H1 (cell line): ENCODE data around the gene C6orf163. TPM values are rescaled to one million over a fixed set of nuclear protein-coding genes. Genes with fewer than 3 reads are reported as not detected.

Experiments used
- CTCF ChIA-PET: fragments of 300-600 bp; sonication (Branson Sonifier 250); formaldehyde crosslinking; loops from one replicate; lab custom pipeline; 2021; ENCODE audit not compliant: partially characterized antibody; lab: Charles Lee
- POLR2A ChIA-PET: fragments of 300-600 bp; sonication (Branson Sonifier 250); formaldehyde crosslinking; loops from one replicate; lab custom pipeline; 2021; ENCODE audit warnings: inconsistent platforms; ENCODE audit not compliant: partially characterized antibody; lab: Charles Lee
- DNase-seq, 2 experiments: peaks; one replicate each; pipeline versions ENCODE4 v3.0.0 to v3.0.0-alpha.2; 2010 to 2022; ENCODE audit warnings: low spot score in 2 of 2, low read depth in 1 of 2, mixed read lengths in 1 of 2
- FAIRE-seq: peaks from 2 replicates; lab custom pipeline; 2011; peaks lifted over from hg19 to GRCh38; lab: Jason Lieb, UNC
- H2AFZ ChIP-seq: 2 replicates; pipeline ENCODE4 v1.8.1; 2012; ENCODE audit warnings: low read length, inconsistent platforms
- H2AK5ac ChIP-seq: 2 replicates; pipeline ENCODE4 v1.6.1; 2013; ENCODE audit warnings: low read depth, low read length
- H2BK120ac ChIP-seq: replicated peaks from 2 replicates; pipeline ENCODE3; 2013; ENCODE audit warnings: low read depth, low read length, inconsistent platforms
- H2BK12ac ChIP-seq: 2 replicates; pipeline ENCODE4 v1.6.1; 2013; ENCODE audit warnings: low read depth, low read length
- H2BK15ac ChIP-seq: 2 replicates; pipeline ENCODE4 v1.6.1; 2013; ENCODE audit warnings: low read length
- H2BK20ac ChIP-seq: 2 replicates; pipeline ENCODE4 v1.6.1; 2013; ENCODE audit warnings: low read length
- H2BK5ac ChIP-seq: 2 replicates; pipeline ENCODE4 v1.6.1; 2013; ENCODE audit warnings: low read depth, low read length
- H3K14ac ChIP-seq: 2 replicates; pipeline ENCODE4 v1.6.1; 2013; ENCODE audit warnings: inconsistent platforms; ENCODE audit not compliant: insufficient read length
- H3K18ac ChIP-seq: 2 replicates; pipeline ENCODE4 v1.6.1; 2013; ENCODE audit warnings: low read length; ENCODE audit errors: extremely low read depth
- H3K23ac ChIP-seq: 2 replicates; pipeline ENCODE4 v1.6.1; 2013; ENCODE audit warnings: inconsistent platforms; ENCODE audit not compliant: insufficient read length
- H3K23me2 ChIP-seq: 2 replicates; pipeline ENCODE4 v1.6.1; 2013; ENCODE audit warnings: low read depth, low read length
- H3K27ac ChIP-seq: 2 replicates; pipeline ENCODE4 v1.6.1; 2011; ENCODE audit warnings: low read depth, low read length, inconsistent platforms
- H3K27me3 ChIP-seq, 4 experiments: replicated peaks in 1 of 4; 1 replicate in 1 of 4; 2 replicates in 3 of 4; pipeline versions ENCODE4 v1.6.1 to v1.8.1; 2011 to 2013; ENCODE audit warnings: low read length in 3 of 4, mild to moderate bottlenecking in 3 of 4, inconsistent platforms in 2 of 4, mixed read lengths in 2 of 4, moderate library complexity in 1 of 4; ENCODE audit not compliant: control insufficient read depth in 3 of 4, insufficient read depth in 3 of 4; ENCODE audit errors: extremely low read depth in 1 of 4
- H3K36me3 ChIP-seq, 4 experiments: 2 replicates each; pipeline versions ENCODE4 v1.6.1 to v1.8.1; 2011 to 2013; ENCODE audit warnings: mild to moderate bottlenecking in 4 of 4, low read length in 3 of 4, moderate library complexity in 2 of 4, control low read depth in 1 of 4, inconsistent platforms in 1 of 4; ENCODE audit not compliant: insufficient read depth in 4 of 4, control insufficient read depth in 2 of 4
- H3K4ac ChIP-seq: replicated peaks from 2 replicates; pipeline ENCODE3; 2013; ENCODE audit warnings: low read length, low read depth, mixed read lengths, inconsistent platforms; ENCODE audit not compliant: insufficient read length
- H3K4me1 ChIP-seq, 4 experiments: replicated peaks in 1 of 4; 1 replicate in 1 of 4; 2 replicates in 3 of 4; pipeline versions ENCODE4 v1.6.1 to v1.8.1; 2011 to 2013; ENCODE audit warnings: low read length in 3 of 4, inconsistent platforms in 2 of 4, mixed read lengths in 1 of 4; ENCODE audit not compliant: insufficient read depth in 4 of 4, control insufficient read depth in 3 of 4
- H3K4me2 ChIP-seq, 2 experiments: 2 replicates each; pipeline versions ENCODE4 v1.6.1 to v1.8.1; 2011 to 2013; ENCODE audit warnings: low read depth in 2 of 2, low read length in 2 of 2, control low read depth in 1 of 2, inconsistent platforms in 1 of 2, mild to moderate bottlenecking in 1 of 2; ENCODE audit not compliant: insufficient read depth in 1 of 2
- H3K4me3 ChIP-seq, 4 experiments: fragments of 200-600, 300-600 bp in 1 of 4; sonication (generic), shearing (Covaris generic), sonication (Bioruptor Twin) in 1 of 4; 2 replicates each; pipeline versions ENCODE4 v1.5.1 to v1.8.1; 2011 to 2016; ENCODE audit warnings: low read length in 4 of 4, low read depth in 3 of 4, control low read depth in 2 of 4, inconsistent platforms in 2 of 4, mild to moderate bottlenecking in 2 of 4, mixed read lengths in 1 of 4, moderate library complexity in 1 of 4; ENCODE audit not compliant: insufficient read depth in 2 of 4; ENCODE audit errors: extremely low read depth in 1 of 4
- H3K56ac ChIP-seq: replicated peaks from 2 replicates; pipeline ENCODE3; 2013; ENCODE audit warnings: low read depth, mild to moderate bottlenecking, mixed read lengths, low read length, inconsistent platforms; ENCODE audit not compliant: insufficient read length
- H3K79me1 ChIP-seq: 2 replicates; pipeline ENCODE4 v1.6.1; 2013; ENCODE audit warnings: low read depth, low read length, control low read depth
- H3K79me2 ChIP-seq, 2 experiments: 2 replicates each; pipeline versions ENCODE4 v1.6.1 to v1.8.1; 2012 to 2013; ENCODE audit warnings: low read length in 2 of 2, mild to moderate bottlenecking in 2 of 2, inconsistent platforms in 1 of 2; ENCODE audit not compliant: insufficient read depth in 2 of 2, control insufficient read depth in 1 of 2
- H3K9ac ChIP-seq, 4 experiments: replicated peaks in 1 of 4; 1 replicate in 1 of 4; 2 replicates in 3 of 4; pipeline versions ENCODE4 v1.6.1 to v1.8.1; 2011 to 2013; ENCODE audit warnings: low read depth in 3 of 4, low read length in 3 of 4, control low read depth in 2 of 4, mild to moderate bottlenecking in 2 of 4, moderate library complexity in 2 of 4, inconsistent platforms in 1 of 4; ENCODE audit errors: extremely low read depth in 1 of 4
- H3K9me3 ChIP-seq, 2 experiments: 2 replicates each; pipeline versions ENCODE4 v1.6.1 to v1.8.1; 2012 to 2013; ENCODE audit warnings: mild to moderate bottlenecking in 2 of 2, moderate library complexity in 2 of 2, control low read depth in 1 of 2, inconsistent platforms in 1 of 2, low read depth in 1 of 2, low read length in 1 of 2, mixed read lengths in 1 of 2; ENCODE audit not compliant: insufficient read depth in 2 of 2
- H4K20me1 ChIP-seq, 2 experiments: replicated peaks in 1 of 2; 2 replicates each; pipeline versions ENCODE3 to v1.8.1; 2011 to 2013; ENCODE audit warnings: inconsistent platforms in 2 of 2, low read length in 2 of 2, mild to moderate bottlenecking in 1 of 2; ENCODE audit not compliant: insufficient read depth in 2 of 2, control insufficient read depth in 1 of 2
- H4K5ac ChIP-seq: 2 replicates; pipeline ENCODE4 v1.6.1; 2013; ENCODE audit warnings: low read length, low read depth, mixed read lengths, inconsistent platforms; ENCODE audit not compliant: insufficient read length
- H4K8ac ChIP-seq: 2 replicates; pipeline ENCODE4 v1.8.0; 2013; ENCODE audit warnings: mild to moderate bottlenecking, moderate library complexity, low read length, inconsistent platforms; ENCODE audit not compliant: insufficient read depth; ENCODE audit errors: extremely low read depth
- H4K91ac ChIP-seq: replicated peaks from 2 replicates; pipeline ENCODE3; 2013; ENCODE audit warnings: low read length, mixed read lengths, inconsistent platforms; ENCODE audit not compliant: insufficient read length
- EGR1 ChIP-seq: IDR thresholded peaks from 2 replicates; pipeline ENCODE4 v1.6.1; 2011; ENCODE audit warnings: low read depth, low read length, borderline replicate concordance
- EP300 ChIP-seq, 2 experiments: IDR thresholded peaks; 1 replicate in 1 of 2; 2 replicates in 1 of 2; pipeline ENCODE4 v1.6.1; 2011 to 2012; ENCODE audit warnings: low read depth in 2 of 2, low read length in 2 of 2, mild to moderate bottlenecking in 2 of 2, borderline replicate concordance in 1 of 2, inconsistent platforms in 1 of 2, moderate library complexity in 1 of 2
- HDAC2 ChIP-seq, 2 experiments: fragments of 300-600 bp in 1 of 2; sonication (generic) in 1 of 2; IDR thresholded peaks; 2 replicates each; pipeline ENCODE4 v1.6.1; 2011 to 2012; ENCODE audit warnings: low read depth in 2 of 2, low read length in 2 of 2, mild to moderate bottlenecking in 2 of 2, moderate library complexity in 2 of 2, borderline replicate concordance in 1 of 2, inconsistent platforms in 1 of 2
- KDM1A ChIP-seq: fragments of 200-600, 300-600 bp; sonication (generic); IDR thresholded peaks from 2 replicates; pipeline ENCODE4 v1.7.1; 2016; ENCODE audit warnings: mild to moderate bottlenecking, low read length, borderline replicate concordance
- KDM4A ChIP-seq: IDR thresholded peaks from one replicate; pipeline ENCODE4 v1.7.1; 2012; ENCODE audit warnings: low read depth, mild to moderate bottlenecking, moderate library complexity, low read length, inconsistent platforms; ENCODE audit not compliant: severe bottlenecking
- MAFK ChIP-seq: IDR thresholded peaks from 2 replicates; pipeline ENCODE4 v1.6.1; 2012; ENCODE audit warnings: low read depth, mild to moderate bottlenecking, improper control_type of control experiment, low read length
- RAD21 ChIP-seq, 2 experiments: IDR thresholded peaks in 1 of 2; conservative IDR thresholded peaks in 1 of 2; 2 replicates each; pipeline ENCODE4 v1.6.1; 2011; ENCODE audit warnings: low read depth in 2 of 2, low read length in 2 of 2, improper control_type of control experiment in 1 of 2, inconsistent platforms in 1 of 2, mild to moderate bottlenecking in 1 of 2, moderate library complexity in 1 of 2
- RBBP5 ChIP-seq: IDR thresholded peaks from 2 replicates; pipeline ENCODE4 v1.7.1; 2012; ENCODE audit warnings: low read depth, mild to moderate bottlenecking, inconsistent platforms, low read length, moderate library complexity, borderline replicate concordance
- SIN3A ChIP-seq, 2 experiments: IDR thresholded peaks in 1 of 2; conservative IDR thresholded peaks in 1 of 2; 2 replicates each; pipeline ENCODE4 v1.6.1; 2011 to 2012; ENCODE audit warnings: low read length in 2 of 2, improper control_type of control experiment in 1 of 2, low read depth in 1 of 2, mild to moderate bottlenecking in 1 of 2
- WGBS, 2 experiments: shearing (Covaris generic) in 1 of 2; methylation state at CpG; one replicate each; pipeline versions ENCODE4 v1.1.6 to v1.1.7; 2013 to 2015; ENCODE audit warnings: low lambda C conversion rate in 2 of 2, mixed read lengths in 2 of 2, inconsistent platforms in 1 of 2, low coverage in 1 of 2, missing lambda C conversion rate in 1 of 2; ENCODE audit not compliant: insufficient replicate concordance in 2 of 2, insufficient coverage in 1 of 2, insufficient read length in 1 of 2; ENCODE audit errors: extremely low coverage in 1 of 2, missing lambda C conversion rate in 1 of 2; 5-methylcytosine and 5-hydroxymethylcytosine counted together
- polyA plus RNA-seq, 7 experiments: library from polyadenylated mRNA; depleted of rRNA in 3 of 7; stranded (reverse) in 5 of 7; unstranded in 2 of 7; fragments of >200 nt in 5 of 7; fragments of 200-250 nt in 2 of 7; gene quantifications; 1 replicate in 5 of 7; 2 replicates in 1 of 7; 4 replicates in 1 of 7; pipeline versions ENCODE4 v1.2.1 to v1.2.3, GENCODE V29; 2011 to 2013; ENCODE audit warnings: missing spikeins in 2 of 7, mixed read lengths in 2 of 7
- total RNA-seq: library from RNA; stranded (reverse); fragmentation: NEBNext Ultra II Directional; extraction: Animal tissue kit (Norgen Biotek cat#: 25700); gene quantifications from 2 replicates; pipeline ENCODE4 v1.2.1, GENCODE V29; 2021
- TF ChIP-seq, protein P1 (sequence below): IDR thresholded peaks from 2 replicates; pipeline ENCODE4 v1.6.1; 2012; ENCODE audit warnings: inconsistent platforms

The C6orf163 gene
- total and polyA plus RNA-seq, 2 of the 8 experiments (the other 6 are each of a cell fraction or from before 2014, with no cell fraction given): 0.36 to 1.5 TPM

- H3K4me3 ChIP-seq: no peak overlapping the region
- no peaks in the 10 kb centered on the region for H3K79me2 ChIP-seq
- no peak overlapping the region for H3K23ac ChIP-seq
- H3K56ac ChIP-seq: no peak overlapping the region
- H2BK120ac ChIP-seq: no peak overlapping the region
- no peak for DNase-seq
- H2AK5ac ChIP-seq: no peak overlapping the region
- no peak overlapping the region for H3K4me2 ChIP-seq
- no peak overlapping the region for H3K14ac ChIP-seq
- H4K5ac ChIP-seq: no peak overlapping the region
- peaks cover 19 to 22% of the 10 kb centered on the region in 2 experiments; a peak in 3 of 4 replicates for H3K9me3 ChIP-seq
- no peak overlapping the region for H3K27ac ChIP-seq
- no peaks in the 10 kb centered on the region for H3K27me3 ChIP-seq
- no peaks in the 10 kb centered on the region for H4K20me1 ChIP-seq
- H3K23me2 ChIP-seq: no peaks in the 10 kb centered on the region
- H2BK5ac ChIP-seq: no peak overlapping the region
- POLR2A ChIA-PET: interaction anchor here (0.7 kb wide), 1 partner anchor 216 kb away, joined by 4 read pairs; no protein-coding TSS in a partner anchor
- no peak overlapping the region for H4K8ac ChIP-seq
- no peaks in the 10 kb centered on the region for H3K4me1 ChIP-seq
- H3K18ac ChIP-seq: no peak overlapping the region
- WGBS, 2 experiments: 87% methylated on average over 5 of the region's 5 CpGs; no CpG with 5 or more reads in 1 of the 2 experiments
- no peak overlapping the region for H2BK20ac ChIP-seq
- no peak overlapping the region for H2BK12ac ChIP-seq
- no peaks in the 10 kb centered on the region for H3K36me3 ChIP-seq
- FAIRE-seq: no peak
- no peak overlapping the region for H2BK15ac ChIP-seq
- H3K79me1 ChIP-seq: no peaks in the 10 kb centered on the region
- no peak overlapping the region for H3K4ac ChIP-seq
- CTCF ChIA-PET: interaction anchor here (0.7 to 1.5 kb wide), 4 partner anchors 26 to 80 kb away, joined by 3 to 6 read pairs (median 4); no protein-coding TSS in a partner anchor
- H2AFZ ChIP-seq: no peak overlapping the region
- no peak overlapping the region for H4K91ac ChIP-seq
- H3K9ac ChIP-seq: no peak overlapping the region
- TF ChIP-seq RAD21 (IDR thresholded peaks at IDR 0.05 in 1 of 2, conservative IDR thresholded peaks at IDR 0.05 in 1 of 2; ENCODE audit: low read depth in 2 of 2, low read length in 2 of 2) (no peak), HDAC2 (IDR thresholded peaks at IDR 0.05; ENCODE audit: borderline replicate concordance in 1 of 2, low read depth in 2 of 2, low read length in 2 of 2) (no peak), EP300 (IDR thresholded peaks at IDR 0.05; ENCODE audit: borderline replicate concordance in 1 of 2, low read depth in 2 of 2, low read length in 2 of 2) (no peak), EGR1 (no peak), SIN3A (conservative IDR thresholded peaks at IDR 0.05 in 1 of 2, IDR thresholded peaks at IDR 0.05 in 1 of 2; ENCODE audit: low read depth in 1 of 2, low read length in 2 of 2) (no peak), KDM4A (no peak), MAFK (no peak), RBBP5 (no peak), KDM1A (no peak)
- TF ChIP-seq, protein P1, sequence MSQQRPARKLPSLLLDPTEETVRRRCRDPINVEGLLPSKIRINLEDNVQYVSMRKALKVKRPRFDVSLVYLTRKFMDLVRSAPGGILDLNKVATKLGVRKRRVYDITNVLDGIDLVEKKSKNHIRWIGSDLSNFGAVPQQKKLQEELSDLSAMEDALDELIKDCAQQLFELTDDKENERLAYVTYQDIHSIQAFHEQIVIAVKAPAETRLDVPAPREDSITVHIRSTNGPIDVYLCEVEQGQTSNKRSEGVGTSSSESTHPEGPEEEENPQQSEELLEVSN: no peak
Observed at GRCh38 chr6:87364602-87365252, 20.1 kb downstream of the C6orf163 start.
